Fibroblast of lung (primary cell): ENCODE measurements around the gene SELENOP. TPM values are rescaled to one million over a fixed set of nuclear protein-coding genes. Genes with fewer than 3 reads are reported as not detected.
A peak's percentile ranks its signal among the peaks of the same experiment; 100 is the strongest.

Experiments used
- DNase-seq, 2 donors: peaks; one replicate each; pipeline versions ENCODE4 v3.0.0 to v3.0.0-alpha.2; 2010; ENCODE audit warnings: low read depth in 2 of 2
- H2AFZ ChIP-seq: 2 replicates; pipeline ENCODE4 v1.5.1; 2012; ENCODE audit warnings: low read length, control low read depth, inconsistent platforms
- H3K27ac ChIP-seq: 2 replicates; pipeline ENCODE4 v1.5.1; 2011; ENCODE audit warnings: low read length, control low read depth; ENCODE audit not compliant: insufficient read depth
- H3K27me3 ChIP-seq: 2 replicates; pipeline ENCODE4 v1.5.1; 2011; ENCODE audit warnings: mild to moderate bottlenecking, low read length; ENCODE audit not compliant: control insufficient read depth, insufficient read depth
- H3K36me3 ChIP-seq: 2 replicates; pipeline ENCODE4 v1.5.1; 2011; ENCODE audit warnings: low read length; ENCODE audit not compliant: control insufficient read depth, insufficient read depth
- H3K4me1 ChIP-seq: 2 replicates; pipeline ENCODE4 v1.5.1; 2011; ENCODE audit warnings: low read length; ENCODE audit not compliant: control insufficient read depth, insufficient read depth; ENCODE audit errors: extremely low read depth
- H3K4me2 ChIP-seq: 2 replicates; pipeline ENCODE4 v1.5.1; 2011; ENCODE audit warnings: low read length, control low read depth; ENCODE audit not compliant: insufficient read depth; ENCODE audit errors: extremely low read depth
- H3K4me3 ChIP-seq, 4 experiments: fragments of 200-600 bp in 1 of 4; sonication (generic) in 1 of 4; replicated peaks in 1 of 4; 2 replicates each; pipeline ENCODE4 v1.5.1; 2011 to 2016; ENCODE audit warnings: low read length in 4 of 4, low read depth in 3 of 4, mild to moderate bottlenecking in 3 of 4, control low read depth in 2 of 4, inconsistent platforms in 1 of 4, mixed read lengths in 1 of 4; ENCODE audit not compliant: insufficient read depth in 1 of 4; ENCODE audit errors: control extremely low read depth in 1 of 4
- H3K79me2 ChIP-seq: 2 replicates; pipeline ENCODE4 v1.5.1; 2012; ENCODE audit warnings: mild to moderate bottlenecking, low read length, inconsistent platforms; ENCODE audit not compliant: control insufficient read depth, insufficient read depth
- H3K9ac ChIP-seq: 2 replicates; pipeline ENCODE4 v1.5.1; 2011; ENCODE audit warnings: mild to moderate bottlenecking, low read length, control low read depth; ENCODE audit not compliant: insufficient read depth
- H3K9me3 ChIP-seq: 2 replicates; pipeline ENCODE4 v1.5.1; 2012; ENCODE audit warnings: low read depth, low read length; ENCODE audit not compliant: control insufficient read depth, insufficient read depth
- H4K20me1 ChIP-seq: 2 replicates; pipeline ENCODE4 v1.5.1; 2011; ENCODE audit warnings: low read length; ENCODE audit not compliant: control insufficient read depth, insufficient read depth; ENCODE audit errors: extremely low read depth
- CTCF ChIP-seq, 2 donors: IDR thresholded peaks in 1 of 2; conservative IDR thresholded peaks in 1 of 2; 1 replicate in 1 of 2; 2 replicates in 1 of 2; pipeline ENCODE4 v1.5.1; 2011 to 2012; ENCODE audit warnings: low read length in 2 of 2, control low read depth in 1 of 2, inconsistent platforms in 1 of 2, low read depth in 1 of 2, mild to moderate bottlenecking in 1 of 2
- EZH2 ChIP-seq: IDR thresholded peaks from 2 replicates; pipeline ENCODE4 v1.5.1; 2012; ENCODE audit warnings: low read length, control low read depth, mild to moderate bottlenecking; ENCODE audit errors: missing control alignments
- polyA minus RNA-seq: library from RNA; depleted of rRNA, polyadenylated mRNA; stranded (reverse); fragments of >200 nt; gene quantifications from 2 replicates; pipeline ENCODE4 v1.2.3, GENCODE V29; 2011; ENCODE audit warnings: low replicate concordance
- polyA plus RNA-seq, 2 donors: library from polyadenylated mRNA; depleted of rRNA in 1 of 2; stranded (reverse) in 1 of 2; unstranded in 1 of 2; fragments of >200 nt; gene quantifications; 2 replicates each; pipeline ENCODE4 v1.2.1, GENCODE V29; 2011 to 2012; ENCODE audit warnings: missing spikeins in 1 of 2
- total RNA-seq: library from RNA; depleted of rRNA; stranded (reverse); fragments of >200 nt; gene quantifications from 2 replicates; pipeline ENCODE4 v1.2.1, GENCODE V29; 2014

The SELENOP gene
- total RNA-seq (677 and 809 TPM in 2 replicates), polyA plus RNA-seq (75.2 and 175 TPM in 2 replicates), polyA minus RNA-seq (7.9 and 10.6 TPM in 2 replicates)
- polyA plus RNA-seq (2012): 46.7 and 129 TPM in 2 replicates

GRCh38 chr5:42811591-42812446, at the start of gene SELENOP:
SELENOP (minus strand) TSS chr5:42811892; CDS start chr5:42808353, 3,539 bp downstream.
- peak within 1 kb of the TSS; percentile 74 for H3K4me2 ChIP-seq
- H3K9me3 ChIP-seq: no peaks in the 10 kb centered on the region
- peak within 1 kb of the TSS; percentile 75 for H2AFZ ChIP-seq
- H3K36me3 ChIP-seq: no peaks in the 10 kb centered on the region
- no peaks in the 10 kb centered on the region for H3K27me3 ChIP-seq
- H3K79me2 ChIP-seq: no peaks in the 10 kb centered on the region
- no peaks in the 10 kb centered on the region for H4K20me1 ChIP-seq
- H3K4me1 ChIP-seq: no peaks in the 10 kb centered on the region
- H3K9ac ChIP-seq: no peak within 1 kb of the TSS
- H3K4me3 ChIP-seq: peak within 1 kb of the TSS; percentile 45 to 78 (median 62)
- peak within 1 kb of the TSS; percentile 34 for H3K27ac ChIP-seq
- TF ChIP-seq EZH2: no peak
- DNase-seq: peak in 1 of 2 donors; percentile 94

- TF ChIP-seq CTCF (conservative IDR thresholded peaks at IDR 0.05 in 1 of 2, IDR thresholded peaks at IDR 0.05 in 1 of 2; ENCODE audit: low read depth in 1 of 2, low read length in 2 of 2): no peak
- no peak for TF ChIP-seq EZH2
- no peak overlapping the region for H3K27ac ChIP-seq
Observed at GRCh38 chr5:42858687-42859086, 47.0 kb upstream of the SELENOP start.

GRCh38 chr5:42858031-42858643, 46.4 kb upstream of the SELENOP start:
- no peak overlapping the region for H3K27ac ChIP-seq

More at GRCh38 chr5:42858687-42859086, 47.0 kb upstream of the SELENOP start:
- Histone ChIP-seq H3K4me3 (no peak overlapping the region), H3K4me1 (no peaks in the 10 kb centered on the region), H4K20me1 (no peaks in the 10 kb centered on the region), H3K36me3 (no peaks in the 10 kb centered on the region), H3K4me2 (no peak overlapping the region), H2AFZ (no peak overlapping the region), H3K9me3 (no peaks in the 10 kb centered on the region), H3K27me3 (no peaks in the 10 kb centered on the region), H3K9ac (no peak overlapping the region), H3K79me2 (no peaks in the 10 kb centered on the region)
- peak in 1 of 2 donors; percentile 3 for DNase-seq

More at GRCh38 chr5:42858031-42858643, 46.4 kb upstream of the SELENOP start:
- TF ChIP-seq EZH2: no peak
- no peak for TF ChIP-seq CTCF (conservative IDR thresholded peaks at IDR 0.05 in 1 of 2, IDR thresholded peaks at IDR 0.05 in 1 of 2; ENCODE audit: low read depth in 1 of 2, low read length in 2 of 2)
- H4K20me1 ChIP-seq: no peaks in the 10 kb centered on the region
- H3K9me3 ChIP-seq: no peaks in the 10 kb centered on the region
- H2AFZ ChIP-seq: no peak overlapping the region
- no peak overlapping the region for H3K4me3 ChIP-seq
- no peaks in the 10 kb centered on the region for H3K4me1 ChIP-seq
- H3K79me2 ChIP-seq: no peaks in the 10 kb centered on the region
- H3K27me3 ChIP-seq: no peaks in the 10 kb centered on the region
- H3K9ac ChIP-seq: no peak overlapping the region
- H3K4me2 ChIP-seq: no peak overlapping the region
- H3K36me3 ChIP-seq: no peaks in the 10 kb centered on the region
- DNase-seq: peak in 1 of 2 donors; percentile 55
